Activated CD8-positive, alpha-beta memory T cell treated with anti-CD3 and anti-CD28 coated beads for 36 hours (primary cell): ENCODE measurements around the gene MLIP. TPM values are rescaled to one million over a fixed set of nuclear protein-coding genes. Genes with fewer than 3 reads are reported as not detected.
"Not testable (repeated sequence)": the region's sequence is repeated elsewhere in the genome, so short reads cannot be mapped to it uniquely, and the experiment has no call there.

Experiments
- CTCF ChIA-PET: fragments of 350-600 bp; sonication (Branson Sonifier 250); formaldehyde crosslinking; loops from one replicate; lab custom pipeline; 2021; ENCODE audit warnings: antibody characterized with exemption; lab: Charles Lee
- POLR2A ChIA-PET: fragments of 350-600 bp; sonication (Branson Sonifier 250); formaldehyde crosslinking; loops from one replicate; lab custom pipeline; 2021; ENCODE audit warnings: antibody characterized with exemption; lab: Charles Lee
- total RNA-seq, 2 experiments: library from RNA; stranded (reverse); gene quantifications; one replicate each; pipeline ENCODE4 v1.2.3, GENCODE V29; 2021

The MLIP gene
- total RNA-seq, 2 experiments from 2014 or later = not detected

- CTCF ChIA-PET, POLR2A ChIA-PET: not testable (repeated sequence)
These were observed 92.3 kb downstream of the MLIP start for GRCh38 chr6:54203474-54204035.

DNA sequence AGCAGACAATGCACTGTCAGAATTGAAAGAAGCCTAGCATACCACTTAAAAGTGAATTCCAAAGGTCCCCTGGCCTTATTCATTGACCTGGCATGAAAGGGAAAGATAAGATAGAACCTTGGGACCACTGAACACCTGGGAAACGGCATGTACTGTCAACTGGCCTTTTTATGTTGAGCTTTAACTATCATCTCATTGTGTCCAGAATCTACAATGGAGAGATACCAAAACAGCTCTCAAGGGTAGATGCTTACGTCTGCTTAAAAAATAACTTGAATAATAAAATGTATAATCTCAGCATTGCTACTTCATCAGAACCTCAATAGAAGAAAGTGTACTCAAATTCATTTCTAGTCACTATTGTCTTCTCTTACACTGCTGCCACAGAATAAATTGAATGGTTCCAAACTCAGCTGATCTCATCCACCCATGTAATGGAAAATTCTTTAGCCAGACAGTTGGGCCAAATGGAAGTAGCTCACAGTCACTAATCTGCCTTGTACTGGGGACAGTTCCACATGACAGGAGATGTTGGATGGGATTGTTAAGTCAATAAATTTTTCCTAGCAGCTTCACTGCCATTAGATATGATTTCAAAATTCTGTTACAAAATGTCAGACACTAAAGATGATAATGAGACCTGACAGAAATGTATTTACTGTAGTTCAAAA lies 93.8 kb downstream of the MLIP start:
- POLR2A ChIA-PET = no interaction called here
- CTCF ChIA-PET = no interaction called here

DNA sequence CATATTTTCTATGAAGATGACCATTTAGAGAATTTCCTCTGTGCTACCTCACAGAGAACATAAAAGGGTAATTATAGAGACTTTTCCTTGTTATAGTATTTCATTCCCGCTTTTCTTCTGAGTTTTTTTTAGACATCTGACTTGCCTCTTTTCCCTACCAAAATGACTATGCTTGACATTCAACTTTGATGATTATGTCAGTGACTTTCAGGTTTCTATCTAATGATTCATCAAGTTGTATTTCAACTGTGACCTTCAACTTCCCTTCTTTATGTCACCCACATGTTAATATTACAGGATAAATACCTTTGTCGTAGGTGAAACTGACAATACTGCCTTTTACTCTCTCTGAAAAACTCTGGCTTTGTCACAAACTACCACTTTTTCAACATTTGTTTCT lies 95.3 kb downstream of the MLIP start:
- POLR2A ChIA-PET = no interaction called here
- CTCF ChIA-PET = no interaction called here

DNA sequence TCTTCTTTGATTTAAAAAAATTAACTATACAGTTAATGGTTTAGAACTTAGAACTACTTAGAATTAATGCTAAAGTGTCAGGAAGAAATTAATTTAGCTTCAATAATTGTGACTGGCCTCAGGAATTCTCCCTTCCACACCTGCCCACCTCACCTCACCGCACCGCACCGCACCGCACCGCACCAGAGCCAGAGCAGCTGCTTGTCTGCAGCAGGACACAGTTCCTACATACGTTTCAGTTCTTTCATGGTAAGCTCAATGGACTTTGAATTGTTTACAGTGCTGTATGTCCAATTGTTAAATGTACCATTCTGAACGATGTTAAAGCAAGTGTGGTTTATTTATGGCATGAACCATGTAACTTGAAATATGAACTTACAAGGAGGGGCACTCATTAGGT lies 98.7 kb downstream of the MLIP start:
- CTCF ChIA-PET, POLR2A ChIA-PET: not testable (repeated sequence)

GRCh38 chr6:54214286-54214685 lies 103.0 kb downstream of the MLIP start:
- CTCF ChIA-PET = no interaction called here
- POLR2A ChIA-PET = no interaction called here

DNA sequence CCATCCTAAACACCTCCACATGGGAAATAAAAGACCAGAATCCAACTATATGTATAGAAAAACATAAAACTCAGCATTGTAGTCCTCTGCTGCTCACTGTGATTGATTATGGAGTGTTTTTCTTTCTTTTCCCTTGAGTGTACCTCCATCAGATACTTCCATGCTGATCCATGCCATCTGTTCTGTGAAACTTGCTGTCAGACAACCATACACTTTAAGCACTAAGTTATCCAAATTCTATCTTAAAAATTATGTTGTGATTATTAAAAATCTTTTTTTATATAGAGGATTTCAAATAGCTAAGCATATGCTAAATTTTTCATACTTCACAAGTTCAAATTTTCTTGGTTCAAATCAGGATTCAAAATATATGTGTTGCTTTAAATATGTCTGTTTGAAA lies 105.1 kb downstream of the MLIP start:
- ChIA-PET CTCF (no interaction called here), POLR2A (no interaction called here)

GRCh38 chr6:54217018-54217417 lies 105.8 kb downstream of the MLIP start:
- ChIA-PET POLR2A (no interaction called here), CTCF (no interaction called here)

GRCh38 chr6:54222217-54222616 lies 111.0 kb downstream of the MLIP start:
- ChIA-PET CTCF (no interaction called here), POLR2A (no interaction called here)

- CTCF ChIA-PET = no interaction called here
- POLR2A ChIA-PET = no interaction called here
These were observed 121.5 kb downstream of the MLIP start for GRCh38 chr6:54232703-54233102.

GRCh38 chr6:54234539-54234938 lies 123.3 kb downstream of the MLIP start:
- POLR2A ChIA-PET = no interaction called here
- CTCF ChIA-PET = no interaction called here

DNA sequence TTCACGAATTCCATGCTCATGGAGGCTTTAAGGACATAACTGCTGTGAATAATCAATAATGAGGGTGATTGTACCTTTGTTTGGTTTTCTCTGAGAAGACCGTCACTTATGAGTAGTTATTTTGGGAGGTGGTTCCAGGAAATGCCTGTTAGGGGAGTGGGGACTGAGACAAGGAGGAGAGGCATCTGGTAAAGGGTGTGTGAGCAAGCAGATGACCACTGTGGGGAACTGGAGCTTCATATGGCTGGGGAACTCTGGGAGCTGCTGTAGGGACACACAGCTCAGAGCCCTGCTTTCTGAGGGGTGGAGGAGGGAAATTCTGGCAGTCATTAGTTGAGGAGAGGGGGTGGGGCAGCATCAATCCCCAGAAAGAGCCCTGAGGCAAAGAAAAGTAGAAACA lies 125.7 kb downstream of the MLIP start:
- ChIA-PET CTCF (no interaction called here), POLR2A (no interaction called here)

DNA sequence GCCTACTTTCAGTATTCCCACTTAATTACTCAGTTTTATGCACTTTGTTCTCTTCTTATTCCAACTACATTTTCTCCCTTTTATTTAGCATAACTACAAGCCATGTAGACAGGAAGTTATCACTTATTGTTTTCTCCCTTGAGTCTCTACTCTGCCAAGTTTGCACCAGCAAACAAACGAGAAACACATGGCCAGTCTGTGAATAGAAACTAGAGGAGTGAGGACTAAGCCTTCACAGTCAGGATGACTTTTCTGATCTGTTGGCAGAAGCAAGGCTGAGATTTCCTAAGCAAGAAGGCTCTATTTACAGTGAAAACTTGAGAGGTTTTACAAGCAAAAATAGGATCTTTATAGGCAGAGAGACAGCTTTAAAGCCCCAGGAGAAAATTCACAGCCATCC lies 127.2 kb downstream of the MLIP start:
- CTCF ChIA-PET = no interaction called here
- POLR2A ChIA-PET = no interaction called here

- CTCF ChIA-PET = no interaction called here
- POLR2A ChIA-PET = no interaction called here
These were observed 132.5 kb downstream of the MLIP start for GRCh38 chr6:54243699-54244098.

GRCh38 chr6:54244430-54244829 lies 133.2 kb downstream of the MLIP start:
- ChIA-PET POLR2A (no interaction called here), CTCF (no interaction called here)

DNA sequence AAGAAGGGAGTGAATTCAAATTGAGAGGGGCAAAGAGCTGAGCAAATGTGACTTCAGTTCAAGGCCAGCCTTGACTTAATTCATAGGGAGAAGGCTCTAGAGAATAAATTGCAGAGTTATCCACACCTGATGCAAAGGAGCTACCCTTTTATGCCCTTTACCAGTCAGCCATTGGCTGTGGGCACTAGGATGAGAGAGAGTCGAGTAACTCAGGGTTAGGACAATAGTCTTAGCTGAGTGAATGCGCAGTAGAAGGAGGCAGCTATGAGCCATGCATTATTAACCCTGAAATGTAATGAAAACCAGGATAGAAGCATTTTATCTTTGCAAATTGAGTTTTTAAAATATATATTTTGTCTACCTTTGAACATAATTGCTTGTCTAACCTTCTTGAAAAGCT lies 134.0 kb downstream of the MLIP start:
- CTCF ChIA-PET = no interaction called here
- POLR2A ChIA-PET = no interaction called here

DNA sequence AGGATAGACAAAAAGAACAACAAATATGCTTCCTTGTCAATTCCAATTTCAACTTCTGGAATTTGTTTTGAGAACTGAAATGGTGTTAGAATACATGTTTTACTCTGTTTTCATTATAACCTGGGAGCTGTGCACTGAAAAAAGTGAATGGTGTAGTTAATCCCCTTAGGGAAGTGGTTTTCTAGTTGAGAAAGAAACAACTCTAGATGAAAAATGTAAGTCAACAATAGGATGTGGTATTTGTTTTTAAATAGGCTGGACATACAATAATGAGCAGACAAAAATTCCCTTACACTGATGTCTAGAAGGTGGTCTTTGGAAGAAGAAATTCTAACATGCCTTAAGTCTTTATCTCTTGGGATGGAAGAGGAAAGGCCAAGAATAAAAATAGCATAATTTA lies 137.1 kb downstream of the MLIP start:
- ChIA-PET POLR2A (no interaction called here), CTCF (no interaction called here)

DNA sequence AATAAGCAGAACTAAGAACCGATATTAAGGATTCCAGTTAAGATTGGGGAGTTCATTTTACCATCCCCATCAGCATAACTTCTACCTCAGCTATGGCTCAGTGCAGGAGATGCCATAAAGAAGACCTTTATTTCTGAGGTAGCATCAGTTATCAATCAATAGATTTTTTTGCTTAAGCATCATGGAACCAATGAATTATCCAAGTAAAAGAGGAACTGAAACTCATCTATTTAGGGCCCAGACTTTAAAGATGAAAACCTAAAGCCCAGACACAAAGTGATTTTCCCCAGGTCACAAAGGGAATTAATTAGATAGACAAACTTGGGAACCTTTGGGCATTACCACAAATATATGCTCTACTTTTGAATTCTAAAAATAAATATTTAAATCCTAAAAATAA lies 137.8 kb downstream of the MLIP start:
- CTCF ChIA-PET = no interaction called here
- POLR2A ChIA-PET = no interaction called here

DNA sequence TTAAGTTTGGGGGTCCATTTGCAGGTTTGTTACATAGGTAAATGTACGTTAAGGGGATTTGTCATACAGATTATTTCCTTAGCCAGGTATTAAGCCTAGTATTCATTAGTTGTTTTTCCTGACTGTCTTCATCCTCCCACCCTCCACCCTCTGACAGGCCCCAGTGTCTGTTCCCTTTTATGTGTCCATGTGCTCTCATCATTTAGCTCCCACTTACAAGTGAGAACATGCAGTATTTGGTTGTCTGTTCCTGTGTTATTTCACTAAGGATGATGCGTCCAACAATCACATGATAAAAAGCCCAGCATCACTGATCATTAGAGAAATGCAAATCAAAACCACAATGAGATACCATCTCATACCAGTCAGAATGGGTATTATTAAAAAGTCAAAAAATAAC lies 138.6 kb downstream of the MLIP start:
- POLR2A ChIA-PET, CTCF ChIA-PET: not testable (repeated sequence)

DNA sequence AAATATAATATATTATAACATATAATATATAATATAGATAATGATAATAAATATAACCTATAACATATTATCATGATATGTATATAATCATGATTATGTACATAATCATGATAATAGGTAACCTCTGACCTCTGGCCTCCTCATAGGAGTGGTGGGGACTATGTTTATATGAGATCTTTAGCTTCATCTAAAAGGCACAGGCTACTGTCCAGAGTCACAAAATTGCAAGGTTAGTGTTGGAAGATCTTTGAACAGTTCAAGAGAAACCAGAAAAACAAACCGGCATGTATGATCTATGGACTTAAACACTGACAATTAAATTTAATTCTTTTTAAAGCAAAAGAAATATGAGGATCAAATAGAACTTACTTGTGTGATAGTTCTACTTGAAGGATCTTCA lies 141.3 kb downstream of the MLIP start:
- CTCF ChIA-PET = no interaction called here
- POLR2A ChIA-PET = no interaction called here

- ChIA-PET POLR2A (no interaction called here), CTCF (no interaction called here)
These were observed 141.7 kb downstream of the MLIP start for GRCh38 chr6:54252916-54253315.

DNA sequence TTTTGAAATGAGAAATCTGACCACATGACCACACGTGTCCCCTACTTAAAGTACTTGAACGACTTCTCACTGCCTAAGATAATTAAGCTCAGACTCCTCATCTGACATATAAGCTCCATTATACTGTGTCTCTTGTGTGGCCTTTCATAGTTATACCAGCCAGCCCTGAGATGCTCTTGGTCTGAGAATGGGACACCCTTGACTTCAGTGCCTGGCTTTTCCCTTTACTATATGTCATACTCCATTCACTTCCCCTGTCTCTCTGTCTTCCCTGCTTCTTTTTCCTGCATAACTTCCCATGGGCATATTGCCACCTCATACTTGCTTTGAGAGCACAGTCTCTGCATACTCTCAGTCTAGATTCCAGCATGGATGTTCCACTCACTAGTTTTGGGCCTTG lies 143.6 kb downstream of the MLIP start:
- POLR2A ChIA-PET = no interaction called here
- CTCF ChIA-PET = no interaction called here

DNA sequence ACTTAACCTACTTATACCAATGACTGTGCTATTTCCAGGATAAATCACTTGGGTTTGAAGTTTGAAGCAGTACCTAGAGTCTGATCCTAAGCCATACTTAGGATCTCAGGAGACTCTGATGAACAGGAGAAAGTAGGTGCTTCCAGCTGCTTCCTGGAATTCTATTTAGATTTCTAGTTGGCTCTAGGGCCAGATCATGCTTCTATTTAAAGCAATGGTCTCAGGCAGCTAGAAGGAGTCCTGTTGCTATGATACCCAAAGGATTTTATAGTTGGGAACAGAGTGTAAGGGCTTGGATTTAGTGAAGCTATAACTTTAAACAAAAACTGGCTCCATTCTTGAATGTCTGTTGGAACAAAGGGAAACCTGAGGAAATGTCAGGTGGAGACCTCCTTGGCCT lies 144.6 kb downstream of the MLIP start:
- ChIA-PET POLR2A (no interaction called here), CTCF (no interaction called here)
